ENCODE results near the gene MRTFA.

DNA sequence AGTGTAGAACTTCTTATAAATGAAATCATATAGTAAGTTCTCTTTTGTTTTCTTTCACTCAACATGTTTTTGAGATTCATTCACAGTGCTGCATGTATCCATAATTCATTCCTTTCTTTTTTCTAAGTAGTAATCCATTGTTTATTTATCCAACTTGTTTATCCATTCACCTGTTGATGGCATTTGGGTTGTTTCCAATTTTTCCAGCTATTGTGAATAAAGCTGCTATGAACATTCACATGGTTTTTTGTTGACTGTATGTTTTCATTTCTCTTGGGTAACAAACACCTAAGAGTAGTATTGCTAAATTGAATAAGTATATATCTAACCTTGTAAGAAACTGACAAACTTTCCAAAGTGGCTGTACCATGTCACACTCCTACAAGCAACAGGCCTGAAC lies 23.5 kb downstream of the MRTFA start:
- TF ChIP-seq FOXA1 (IDR thresholded peaks at IDR 0.05), result no peak
- TF ChIP-seq L3MBTL2 (conservative IDR thresholded peaks at IDR 0.05), result no peak
- no peak for TF ChIP-seq ZNF384 (IDR thresholded peaks at IDR 0.05)
- TF ChIP-seq SUZ12 (IDR thresholded peaks at IDR 0.05), result no peak
- TF ChIP-seq, protein P1, sequence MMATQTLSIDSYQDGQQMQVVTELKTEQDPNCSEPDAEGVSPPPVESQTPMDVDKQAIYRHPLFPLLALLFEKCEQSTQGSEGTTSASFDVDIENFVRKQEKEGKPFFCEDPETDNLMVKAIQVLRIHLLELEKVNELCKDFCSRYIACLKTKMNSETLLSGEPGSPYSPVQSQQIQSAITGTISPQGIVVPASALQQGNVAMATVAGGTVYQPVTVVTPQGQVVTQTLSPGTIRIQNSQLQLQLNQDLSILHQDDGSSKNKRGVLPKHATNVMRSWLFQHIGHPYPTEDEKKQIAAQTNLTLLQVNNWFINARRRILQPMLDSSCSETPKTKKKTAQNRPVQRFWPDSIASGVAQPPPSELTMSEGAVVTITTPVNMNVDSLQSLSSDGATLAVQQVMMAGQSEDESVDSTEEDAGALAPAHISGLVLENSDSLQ (IDR thresholded peaks at IDR 0.05), result no peak
- TF ChIP-seq HDGF (IDR thresholded peaks at IDR 0.05; ENCODE audit: borderline replicate concordance), result no peak
- TF ChIP-seq BHLHE40 (IDR thresholded peaks at IDR 0.05; ENCODE audit: borderline replicate concordance), result no peak
- no peak for TF ChIP-seq FOXK2 (IDR thresholded peaks at IDR 0.05)
- TF ChIP-seq CTBP1 (IDR thresholded peaks at IDR 0.05; ENCODE audit: borderline replicate concordance), result no peak
- TF ChIP-seq LEF1 (IDR thresholded peaks at IDR 0.05; ENCODE audit: borderline replicate concordance), result no peak
- no peak for TF ChIP-seq NFRKB (IDR thresholded peaks at IDR 0.05)
- TF ChIP-seq TARDBP (IDR thresholded peaks at IDR 0.05), result no peak
- no peak for TF ChIP-seq FOXM1 (IDR thresholded peaks at IDR 0.05; ENCODE audit: borderline replicate concordance)
